ENCODE measurements around the gene SRC. TPM values are rescaled to one million over a fixed set of nuclear protein-coding genes. Genes with fewer than 3 reads are reported as not detected.
"Not testable (repeated sequence)": the region's sequence is repeated elsewhere in the genome, so short reads cannot be mapped to it uniquely, and the experiment has no call there.

Gene SRC
- total and polyA plus RNA-seq, 3 experiments from 2014 or later: 1.2 to 2.7 (median 2.4) TPM

DNA sequence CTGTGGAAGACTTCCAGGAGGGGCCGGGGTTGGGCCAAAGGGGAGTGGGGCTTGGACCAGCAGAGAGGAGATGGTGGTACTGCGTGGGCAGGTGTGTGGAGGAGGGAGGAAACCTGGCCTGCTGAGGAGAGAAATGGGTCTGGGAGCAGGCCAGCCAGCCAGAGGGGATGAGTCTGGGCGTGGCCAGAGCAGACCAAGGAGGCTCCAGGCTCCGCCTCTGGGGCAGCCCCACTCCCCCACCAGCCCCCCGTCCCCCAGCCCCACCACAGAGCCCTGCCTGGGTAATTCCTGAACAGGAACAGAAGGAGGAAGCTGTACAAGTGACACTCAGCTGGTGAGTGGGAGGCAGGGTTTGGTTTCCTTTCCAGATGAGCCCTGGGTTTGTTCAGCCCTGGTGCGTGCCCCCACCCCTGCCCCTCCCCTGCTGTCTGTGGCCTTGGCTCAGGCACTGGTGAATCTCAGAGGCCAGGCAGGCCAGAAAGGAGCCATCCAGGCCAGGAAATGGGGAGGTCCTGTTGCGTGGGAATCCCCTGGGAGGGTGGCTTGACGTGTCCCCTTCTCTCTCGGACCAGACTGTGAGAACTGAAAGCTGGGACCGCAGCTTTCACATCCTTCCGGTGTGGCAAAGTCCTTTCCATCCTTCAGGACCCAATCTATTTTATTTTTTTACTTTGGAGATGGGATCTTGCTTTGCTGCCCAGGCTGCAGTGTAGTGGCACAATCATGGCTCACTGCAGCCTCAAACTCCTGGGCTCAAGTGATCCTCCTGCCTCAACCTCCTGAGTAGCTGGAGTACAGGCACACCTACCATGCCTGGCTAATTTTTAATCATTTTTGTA, 9.4 kb upstream of the SRC start:
- Histone ChIP-seq H3K4me3 (ENCODE audit: low read length) (no peak overlapping the region), H3K9me3 (ENCODE audit: low read length) (no peaks in the 10 kb centered on the region), H3K27ac (ENCODE audit: low read depth, low read length) (no peak overlapping the region), H3K36me3 (ENCODE audit: insufficient read depth, low read length) (no peaks in the 10 kb centered on the region), H3K27me3 (ENCODE audit: insufficient read depth, low read length, poor library complexity, severe bottlenecking) (no peaks in the 10 kb centered on the region), H3K4me1 (ENCODE audit: insufficient read depth, low read length) (no peaks in the 10 kb centered on the region)
- no peaks in the 10 kb centered on the region for H3K36me3 Mint-ChIP-seq
- peaks cover 0 to 5% of the 10 kb centered on the region in 2 donors for H3K27me3 Mint-ChIP-seq
- POLR2A ChIA-PET: no interaction called here
- H3K4me3 Mint-ChIP-seq: peak overlapping the region in 4 of 7 donors; percentile 6 to 54 (median 44)
- peak in 1 of 5 donors; percentile 40 for DNase-seq
- H3K27ac Mint-ChIP-seq: peak overlapping the region in 7 of 8 donors; percentile 17 to 90 (median 66)
- peaks cover 12 to 21% (median 19%) of the 10 kb centered on the region in 3 donors for H3K4me1 Mint-ChIP-seq
- CTCF ChIA-PET: no interaction called here
- no peaks in the 10 kb centered on the region for H3K9me3 Mint-ChIP-seq

DNA sequence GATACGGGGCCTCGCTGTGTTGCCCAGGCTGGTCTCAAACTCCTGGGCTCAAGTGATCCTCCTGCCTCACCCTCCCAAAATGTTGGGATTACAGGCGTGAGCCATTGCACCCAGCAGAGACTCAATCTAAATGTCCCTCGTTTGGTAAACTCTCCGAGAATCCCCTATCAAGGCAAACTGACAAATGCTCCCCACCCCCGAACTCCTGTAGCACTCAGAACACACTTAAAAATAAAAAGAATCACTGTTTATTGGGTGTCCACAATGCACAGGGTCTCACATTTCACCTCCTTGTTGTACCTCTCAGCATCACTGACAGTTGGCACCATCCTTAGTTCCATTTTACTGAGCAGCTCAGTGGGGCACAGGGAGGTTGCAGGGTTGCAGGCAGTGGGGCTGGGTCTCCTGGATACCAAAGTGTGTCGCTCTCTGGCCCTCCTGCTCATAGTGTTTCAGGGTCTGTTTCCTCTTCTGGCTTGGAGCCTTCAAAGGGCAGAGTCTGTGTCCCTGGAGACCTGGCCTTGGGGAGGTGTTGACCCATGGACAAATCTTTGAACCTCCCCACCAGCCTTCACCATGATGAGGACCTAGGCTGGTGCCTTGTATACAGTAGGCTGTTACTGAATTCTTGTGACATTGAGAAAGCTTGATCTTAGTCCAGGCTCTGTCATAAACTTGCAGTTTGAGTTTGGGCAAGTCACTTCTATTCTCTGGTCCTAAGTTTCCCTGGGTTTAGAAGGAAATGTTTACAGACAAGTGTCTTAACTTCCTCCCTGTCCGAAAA, 8.5 kb upstream of the SRC start:
- Mint-ChIP-seq H3K27ac (peak overlapping the region in 5 of 8 donors; percentile 10 to 90 (median 66)), H3K36me3 (no peaks in the 10 kb centered on the region), H3K27me3 (peaks cover 0 to 4% of the 10 kb centered on the region in 2 donors), H3K4me1 (peaks cover 14 to 21% (median 19%) of the 10 kb centered on the region in 3 donors), H3K9me3 (no peaks in the 10 kb centered on the region), H3K4me3 (peak overlapping the region in 5 of 7 donors; percentile 6 to 60 (median 41))
- Histone ChIP-seq H3K27ac (ENCODE audit: low read depth, low read length) (no peak overlapping the region), H3K27me3 (ENCODE audit: insufficient read depth, low read length, poor library complexity, severe bottlenecking) (no peaks in the 10 kb centered on the region), H3K4me1 (ENCODE audit: insufficient read depth, low read length) (no peaks in the 10 kb centered on the region), H3K9me3 (ENCODE audit: low read length) (no peaks in the 10 kb centered on the region), H3K4me3 (ENCODE audit: low read length) (no peak overlapping the region), H3K36me3 (ENCODE audit: insufficient read depth, low read length) (no peaks in the 10 kb centered on the region)
- ChIA-PET POLR2A (no interaction called here), CTCF (no interaction called here)
- peak in 1 of 5 donors; percentile 16 for DNase-seq

DNA sequence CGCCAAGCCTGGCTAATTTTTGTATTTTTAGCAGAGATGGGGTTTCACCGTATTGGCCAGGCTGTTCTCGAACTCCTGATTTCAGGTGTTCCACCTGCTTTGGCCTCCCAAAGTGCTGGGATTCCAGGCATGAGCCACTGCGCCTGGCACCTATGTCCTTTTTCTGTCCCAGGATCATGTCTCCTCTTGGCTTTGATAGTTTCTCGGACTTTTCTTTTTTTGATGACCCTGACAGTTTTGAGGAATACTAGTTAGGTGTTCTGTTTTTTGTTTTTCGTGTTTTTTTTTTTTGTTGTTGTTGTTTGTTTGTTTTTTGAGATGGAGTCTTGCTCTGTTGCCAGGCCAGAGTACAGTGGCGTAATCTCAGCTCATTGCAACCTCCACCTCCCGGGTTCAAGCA, 7.6 kb upstream of the SRC start:
- H3K9me3 Mint-ChIP-seq; CTCF ChIA-PET; H3K36me3 Mint-ChIP-seq; H3K27ac ChIP-seq (ENCODE audit: low read depth, low read length); H3K9me3 ChIP-seq (ENCODE audit: low read length); H3K27me3 Mint-ChIP-seq; H3K4me1 ChIP-seq (ENCODE audit: insufficient read depth, low read length); H3K27me3 ChIP-seq (ENCODE audit: insufficient read depth, low read length, poor library complexity, severe bottlenecking); H3K4me3 Mint-ChIP-seq; H3K36me3 ChIP-seq (ENCODE audit: insufficient read depth, low read length); H3K4me3 ChIP-seq (ENCODE audit: low read length); H3K27ac Mint-ChIP-seq: not testable (repeated sequence)
- DNase-seq: peak in 1 of 5 donors; percentile 20
- peaks cover 15 to 22% (median 20%) of the 10 kb centered on the region in 3 donors for H3K4me1 Mint-ChIP-seq
- POLR2A ChIA-PET: interaction anchor here (0.7 kb wide), 1 partner anchor 187 kb away, joined by 3 read pairs; no protein-coding TSS in a partner anchor

DNA sequence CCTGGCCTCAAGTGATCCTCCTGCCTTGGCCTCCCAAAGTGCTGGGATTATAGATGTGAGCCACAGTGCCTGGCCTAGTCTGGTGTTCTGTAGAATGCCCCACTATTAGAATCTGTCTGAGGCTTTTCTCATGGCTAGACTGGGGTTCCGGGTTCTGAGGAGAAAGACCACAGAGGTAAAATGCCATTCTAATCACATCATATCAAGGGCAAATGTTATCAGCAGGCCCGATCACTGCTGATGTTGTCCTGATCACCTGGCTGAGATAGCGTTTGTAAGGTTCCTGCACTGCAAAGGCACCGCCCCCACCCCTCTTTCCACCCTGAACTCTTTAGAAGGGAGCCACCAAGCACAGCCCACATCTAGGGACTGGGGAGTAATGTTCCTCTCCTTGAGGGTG, 6.7 kb upstream of the SRC start:
- Histone ChIP-seq H3K4me1 (ENCODE audit: insufficient read depth, low read length) (no peaks in the 10 kb centered on the region), H3K27me3 (ENCODE audit: insufficient read depth, low read length, poor library complexity, severe bottlenecking) (no peaks in the 10 kb centered on the region), H3K9me3 (ENCODE audit: low read length) (no peaks in the 10 kb centered on the region), H3K4me3 (ENCODE audit: low read length) (no peak overlapping the region), H3K36me3 (ENCODE audit: insufficient read depth, low read length) (no peaks in the 10 kb centered on the region), H3K27ac (ENCODE audit: low read depth, low read length) (no peak overlapping the region)
- no peak for DNase-seq
- Mint-ChIP-seq H3K36me3 (no peaks in the 10 kb centered on the region), H3K27me3 (peaks cover 0 to 5% of the 10 kb centered on the region in 2 donors), H3K27ac (no peak overlapping the region), H3K9me3 (no peaks in the 10 kb centered on the region), H3K4me3 (no peak overlapping the region), H3K4me1 (peaks cover 23 to 30% (median 26%) of the 10 kb centered on the region in 3 donors)
- ChIA-PET POLR2A (no interaction called here), CTCF (no interaction called here)

DNA sequence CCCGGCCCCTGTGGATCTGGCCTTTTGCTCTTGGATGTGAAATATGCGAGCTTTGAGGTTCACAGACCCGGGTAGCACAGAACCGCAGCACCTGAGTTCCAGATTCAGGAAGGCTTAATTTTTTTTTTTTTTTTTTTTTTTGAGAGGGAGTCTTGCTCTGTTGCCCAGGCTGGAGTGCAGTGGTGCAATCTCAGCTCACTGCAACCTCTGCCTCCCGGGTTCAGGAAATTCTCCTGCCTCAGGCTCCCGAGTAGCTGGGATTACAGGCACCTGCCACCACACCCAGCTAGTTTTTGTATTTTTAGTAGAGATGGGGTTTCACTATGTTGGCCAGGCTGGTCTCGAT, 6.2 kb upstream of the SRC start:
- H3K4me3 ChIP-seq (ENCODE audit: low read length); CTCF ChIA-PET; H3K9me3 Mint-ChIP-seq; H3K36me3 Mint-ChIP-seq; H3K27me3 ChIP-seq (ENCODE audit: insufficient read depth, low read length, poor library complexity, severe bottlenecking); H3K4me3 Mint-ChIP-seq; POLR2A ChIA-PET; H3K27ac ChIP-seq (ENCODE audit: low read depth, low read length); H3K4me1 ChIP-seq (ENCODE audit: insufficient read depth, low read length); H3K36me3 ChIP-seq (ENCODE audit: insufficient read depth, low read length); H3K27me3 Mint-ChIP-seq; H3K27ac Mint-ChIP-seq; DNase-seq; H3K9me3 ChIP-seq (ENCODE audit: low read length): not testable (repeated sequence)
- peaks cover 25 to 32% (median 26%) of the 10 kb centered on the region in 3 donors for H3K4me1 Mint-ChIP-seq

DNA sequence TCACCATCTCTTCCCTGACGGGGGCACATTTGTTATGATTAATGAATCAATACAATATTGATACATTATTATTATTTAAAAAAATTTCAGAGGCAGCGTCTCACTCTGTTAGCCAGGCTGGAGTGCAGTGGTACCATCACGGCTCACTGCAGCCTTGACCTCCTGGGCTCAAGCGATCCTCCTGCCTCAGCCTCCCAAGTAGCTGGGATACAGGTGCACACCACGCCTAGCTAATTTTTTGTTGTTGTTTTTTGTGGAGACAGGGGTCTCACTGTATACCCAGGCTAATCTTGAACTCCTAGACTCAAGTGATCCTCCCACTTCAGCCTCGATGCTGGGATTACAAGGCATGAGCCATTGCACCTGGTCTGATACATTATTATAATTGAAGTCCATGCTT, 4.9 kb upstream of the SRC start:
- Mint-ChIP-seq H3K4me3 (no peak overlapping the region), H3K4me1 (peaks cover 20 to 31% (median 24%) of the 10 kb centered on the region in 3 donors), H3K9me3 (no peaks in the 10 kb centered on the region), H3K27me3 (peaks cover 0 to 5% of the 10 kb centered on the region in 2 donors), H3K27ac (no peak overlapping the region), H3K36me3 (no peaks in the 10 kb centered on the region)
- no peaks in the 10 kb centered on the region for H3K27me3 ChIP-seq (ENCODE audit: insufficient read depth, low read length, poor library complexity, severe bottlenecking)
- H3K27ac ChIP-seq (ENCODE audit: low read depth, low read length): no peak overlapping the region
- ChIA-PET POLR2A (no interaction called here), CTCF (no interaction called here)
- H3K36me3 ChIP-seq (ENCODE audit: insufficient read depth, low read length): no peaks in the 10 kb centered on the region
- H3K9me3 ChIP-seq (ENCODE audit: low read length): no peaks in the 10 kb centered on the region
- no peak overlapping the region for H3K4me3 ChIP-seq (ENCODE audit: low read length)
- no peaks in the 10 kb centered on the region for H3K4me1 ChIP-seq (ENCODE audit: insufficient read depth, low read length)
- DNase-seq: peak in 1 of 5 donors; percentile 20

DNA sequence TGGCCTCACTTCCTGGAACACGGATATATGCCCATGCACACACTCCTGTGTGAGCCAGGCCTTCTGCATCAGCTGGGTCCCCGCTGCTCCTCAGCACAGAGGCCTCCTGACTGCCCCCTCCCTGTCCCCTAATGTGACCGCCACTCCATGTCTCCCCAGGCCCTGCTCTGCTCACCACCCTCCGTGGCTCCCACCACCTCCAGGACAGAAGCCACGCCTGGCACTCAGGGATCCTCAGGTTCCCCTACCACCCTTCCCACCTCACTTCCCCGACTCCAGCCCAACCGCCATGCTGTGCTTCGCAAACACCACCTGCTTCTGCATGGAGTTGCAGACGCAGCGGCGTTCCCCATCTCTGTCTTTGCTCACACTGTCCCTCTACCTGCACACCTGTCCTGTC, 4.3 kb upstream of the SRC start:
- Histone ChIP-seq H3K4me1 (ENCODE audit: insufficient read depth, low read length) (no peaks in the 10 kb centered on the region), H3K27ac (ENCODE audit: low read depth, low read length) (no peak overlapping the region), H3K36me3 (ENCODE audit: insufficient read depth, low read length) (no peaks in the 10 kb centered on the region), H3K9me3 (ENCODE audit: low read length) (no peaks in the 10 kb centered on the region), H3K4me3 (ENCODE audit: low read length) (no peak overlapping the region), H3K27me3 (ENCODE audit: insufficient read depth, low read length, poor library complexity, severe bottlenecking) (no peaks in the 10 kb centered on the region)
- peaks cover 0 to 3% of the 10 kb centered on the region in 2 donors for H3K27me3 Mint-ChIP-seq
- no peak overlapping the region for H3K4me3 Mint-ChIP-seq
- peaks cover 16 to 26% (median 20%) of the 10 kb centered on the region in 3 donors for H3K4me1 Mint-ChIP-seq
- CTCF ChIA-PET: no interaction called here
- no peak overlapping the region for H3K27ac Mint-ChIP-seq
- H3K9me3 Mint-ChIP-seq: no peaks in the 10 kb centered on the region
- H3K36me3 Mint-ChIP-seq: no peaks in the 10 kb centered on the region
- no peak for DNase-seq
- POLR2A ChIA-PET: no interaction called here

Data from CD8-positive, alpha-beta memory T cell (primary cell).